NCI-H2107 treated with DMSO at 0.1 percent for 48 hours (cell line): Measurements from ENCODE around the gene PLA2G4E.
A peak's percentile ranks its signal among the peaks of the same experiment; 100 is the strongest.

Experiments
- DNase-seq: peaks from one replicate; lab custom pipeline; 2025; ENCODE audit not compliant: unreplicated experiment; lab: John Stamatoyannopoulos, UW

Gene PLA2G4E, protein sequence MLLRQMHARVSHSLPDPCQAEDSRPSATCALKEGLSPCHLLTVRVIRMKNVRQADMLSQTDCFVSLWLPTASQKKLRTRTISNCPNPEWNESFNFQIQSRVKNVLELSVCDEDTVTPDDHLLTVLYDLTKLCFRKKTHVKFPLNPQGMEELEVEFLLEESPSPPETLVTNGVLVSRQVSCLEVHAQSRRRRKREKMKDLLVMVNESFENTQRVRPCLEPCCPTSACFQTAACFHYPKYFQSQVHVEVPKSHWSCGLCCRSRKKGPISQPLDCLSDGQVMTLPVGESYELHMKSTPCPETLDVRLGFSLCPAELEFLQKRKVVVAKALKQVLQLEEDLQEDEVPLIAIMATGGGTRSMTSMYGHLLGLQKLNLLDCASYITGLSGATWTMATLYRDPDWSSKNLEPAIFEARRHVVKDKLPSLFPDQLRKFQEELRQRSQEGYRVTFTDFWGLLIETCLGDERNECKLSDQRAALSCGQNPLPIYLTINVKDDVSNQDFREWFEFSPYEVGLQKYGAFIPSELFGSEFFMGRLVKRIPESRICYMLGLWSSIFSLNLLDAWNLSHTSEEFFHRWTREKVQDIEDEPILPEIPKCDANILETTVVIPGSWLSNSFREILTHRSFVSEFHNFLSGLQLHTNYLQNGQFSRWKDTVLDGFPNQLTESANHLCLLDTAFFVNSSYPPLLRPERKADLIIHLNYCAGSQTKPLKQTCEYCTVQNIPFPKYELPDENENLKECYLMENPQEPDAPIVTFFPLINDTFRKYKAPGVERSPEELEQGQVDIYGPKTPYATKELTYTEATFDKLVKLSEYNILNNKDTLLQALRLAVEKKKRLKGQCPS

DNA sequence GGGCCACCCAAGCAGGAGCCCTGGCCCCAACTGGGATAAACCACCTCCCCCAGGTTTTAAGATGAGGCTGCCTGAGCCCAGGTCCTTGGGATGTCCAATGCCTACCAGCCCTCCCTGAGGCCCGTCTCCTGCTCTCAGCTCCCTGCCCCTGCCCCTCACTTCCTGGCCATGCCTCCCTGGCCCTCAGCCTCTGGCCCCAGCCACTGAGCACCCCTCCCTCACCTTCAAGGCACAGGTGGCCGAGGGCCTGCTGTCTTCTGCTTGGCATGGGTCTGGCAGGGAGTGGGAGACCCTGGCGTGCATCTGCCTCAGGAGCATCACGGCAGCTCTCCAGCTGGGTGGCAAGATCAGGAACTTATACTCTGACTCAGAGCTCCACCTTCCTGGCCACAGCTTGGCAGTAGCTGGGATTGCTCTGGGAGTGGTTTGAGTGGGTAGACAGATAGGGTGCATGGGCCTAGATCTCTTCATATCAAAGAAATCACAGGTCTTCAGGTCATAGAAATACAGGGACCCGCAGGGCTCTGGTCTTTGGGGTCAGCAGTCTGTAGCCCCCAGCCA, at the start of gene PLA2G4E:
PLA2G4E (minus strand) TSS at position 330 of the 561 bp plus-strand sequence; CDS start at position 318, 12 bp downstream.
- no peak for DNase-seq

DNA sequence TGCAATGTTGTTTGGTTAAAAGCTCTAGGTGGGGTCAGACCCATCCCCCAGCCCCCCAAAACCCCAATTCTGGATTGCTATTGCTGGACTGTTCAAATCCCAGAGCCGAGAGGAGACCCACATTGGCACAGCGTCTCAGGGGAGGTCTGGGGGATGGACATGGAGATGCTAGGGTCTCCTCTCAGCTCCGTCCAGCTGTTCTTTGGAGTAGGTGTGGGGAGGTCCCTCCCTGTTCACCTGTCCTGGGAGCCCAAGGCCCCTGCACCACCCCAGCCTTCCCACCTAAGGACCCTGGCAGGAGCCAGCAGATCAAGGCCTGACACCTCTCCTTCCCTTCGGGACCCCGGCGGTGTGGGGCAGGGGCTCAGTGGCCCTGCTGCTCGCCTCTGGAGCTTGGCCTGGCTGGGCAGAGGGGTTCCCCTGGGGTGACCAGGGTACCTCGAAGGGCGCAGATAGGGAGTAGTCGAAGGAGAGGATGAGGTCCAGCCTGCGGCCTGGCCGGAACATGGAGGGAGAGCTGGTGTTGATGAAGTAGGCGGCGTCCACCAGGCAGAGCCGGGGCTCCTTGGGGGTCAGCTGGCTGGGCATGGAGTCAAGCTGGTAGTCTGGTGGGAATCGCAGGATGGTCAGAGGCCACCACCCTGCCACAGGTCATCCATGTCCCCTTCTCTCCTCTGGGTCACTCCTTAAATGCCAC, 49.6 kb upstream of the PLA2G4E start:
- no peak for DNase-seq

DNA sequence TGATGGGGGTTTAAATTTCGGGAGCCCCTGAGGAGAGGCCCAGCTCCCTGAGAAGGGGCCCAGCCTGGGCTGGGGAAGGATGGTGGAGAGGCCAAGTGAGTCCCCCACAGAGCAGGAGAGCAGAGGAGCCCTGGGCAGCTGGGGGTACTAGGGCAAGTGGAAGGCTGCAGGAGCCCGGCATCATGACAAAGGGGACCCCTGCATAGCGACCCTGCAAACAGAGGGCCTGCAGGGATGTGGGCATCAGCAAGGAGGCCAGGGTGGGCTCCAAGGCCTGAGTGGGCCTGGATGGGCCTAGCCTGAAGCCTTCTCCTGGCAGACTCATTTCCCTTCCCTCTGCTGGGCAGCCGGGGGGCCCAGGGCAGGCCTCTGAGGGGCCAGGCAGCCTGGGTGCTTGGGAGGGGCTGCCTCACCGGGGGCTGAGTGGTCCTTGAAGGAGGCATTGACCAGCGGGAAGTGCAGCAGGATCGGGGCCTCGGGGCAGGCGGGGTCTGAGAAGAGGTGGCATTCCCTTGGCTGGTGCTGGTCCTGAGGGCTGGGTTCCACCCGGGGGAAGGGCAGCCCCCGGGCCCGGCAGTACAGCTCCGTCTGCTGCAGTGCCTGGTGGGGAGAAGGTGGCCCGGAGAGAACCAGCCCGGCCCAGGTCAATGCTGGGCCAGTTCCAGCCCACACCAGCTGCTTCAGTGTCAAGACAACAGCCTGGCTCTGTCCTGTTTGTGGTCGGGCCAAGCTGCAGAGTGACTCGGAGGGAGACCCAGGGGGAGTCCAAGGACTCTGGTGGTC, 48.8 kb upstream of the PLA2G4E start:
- DNase-seq: no peak

DNA sequence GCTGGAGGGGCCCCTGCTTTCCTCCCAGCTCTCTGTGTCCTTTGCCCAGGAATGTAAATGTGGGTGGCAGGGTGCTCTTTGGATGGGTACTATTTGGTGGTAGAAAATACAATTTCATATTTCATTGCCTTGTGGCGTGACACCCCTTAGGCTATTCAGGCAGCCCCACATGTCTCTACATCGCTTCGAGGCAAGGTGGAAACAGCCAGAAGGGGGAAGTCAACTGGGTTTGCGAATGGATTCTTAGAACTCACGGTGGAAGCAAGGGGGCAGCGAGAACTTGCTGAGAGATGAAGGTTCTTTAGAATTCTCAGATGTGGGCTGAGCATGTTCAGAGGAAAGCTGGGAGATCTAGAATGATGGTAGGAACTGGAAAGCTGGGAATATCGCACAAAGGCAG, 48.2 kb upstream of the PLA2G4E start:
- DNase-seq: no peak

DNA sequence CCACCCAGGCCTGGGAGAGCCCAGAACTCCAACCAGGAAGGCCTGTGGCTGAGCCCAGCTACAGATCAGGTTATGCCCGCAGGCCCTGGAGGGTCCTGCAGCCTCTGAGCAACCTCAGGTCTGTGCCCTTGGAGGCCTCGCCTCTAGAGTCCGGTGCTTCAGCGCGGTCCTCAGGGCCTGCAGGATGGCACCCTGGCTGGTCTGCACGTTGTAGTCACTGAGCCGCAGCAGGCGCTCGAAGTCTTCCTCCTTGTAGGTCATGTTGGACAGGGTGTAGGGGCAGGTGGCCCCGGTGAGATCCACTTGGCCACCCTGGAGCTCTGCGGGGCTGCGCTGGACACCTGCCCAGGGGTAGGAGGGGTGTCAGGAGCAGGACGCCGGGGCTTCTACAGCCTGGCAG, 47.8 kb upstream of the PLA2G4E start:
- no peak for DNase-seq

DNA sequence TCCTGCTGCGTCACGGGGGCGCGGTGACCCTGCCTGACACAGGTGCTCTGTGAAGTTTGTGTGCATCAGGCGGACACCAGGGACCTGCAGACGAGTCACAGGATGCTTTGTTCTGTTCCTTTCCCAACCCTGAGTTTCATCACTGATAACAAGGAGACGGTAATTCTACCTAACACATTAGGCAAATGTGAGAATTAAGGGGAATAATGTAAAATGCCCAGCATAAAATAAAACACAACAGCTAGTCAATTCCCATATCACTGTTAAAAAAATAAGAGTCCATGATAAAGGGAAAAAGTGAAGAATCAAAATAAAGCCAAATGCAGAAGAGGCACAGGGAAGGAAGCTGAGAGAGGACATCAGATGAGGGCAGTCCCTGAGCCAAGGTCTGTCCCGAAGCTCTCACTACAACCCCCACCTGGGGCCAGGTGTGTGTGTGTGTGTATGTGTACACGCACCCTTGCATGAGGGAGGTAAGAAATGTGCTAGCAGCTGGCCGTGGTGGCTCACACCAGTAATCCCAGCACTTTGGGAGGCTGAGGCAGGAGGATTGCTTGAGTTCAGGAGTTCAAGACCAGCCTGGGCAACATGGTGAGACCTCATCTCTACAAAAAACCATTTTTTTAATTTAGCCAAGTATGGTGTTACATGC, 46.0 kb upstream of the PLA2G4E start:
- no peak for DNase-seq

DNA sequence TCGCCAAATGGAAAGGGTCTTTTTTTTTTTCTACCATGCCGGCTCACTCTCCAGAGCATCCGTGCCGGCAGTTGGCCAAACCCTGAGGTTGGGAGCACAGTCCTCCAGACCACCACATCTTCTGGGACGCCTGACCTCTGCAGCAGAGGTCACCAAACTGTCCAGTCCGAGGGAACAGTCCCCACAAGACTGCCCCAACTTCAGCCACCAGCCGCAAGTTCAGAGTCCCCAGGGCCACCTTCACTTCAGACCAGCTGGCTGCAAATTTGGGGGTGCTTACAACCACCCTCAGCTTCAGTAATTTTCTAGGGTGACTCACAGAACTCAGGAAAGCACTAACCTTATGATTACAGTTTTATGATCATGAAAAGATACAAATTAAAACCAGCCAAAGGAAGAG, 44.6 kb upstream of the PLA2G4E start:
- DNase-seq: no peak

DNA sequence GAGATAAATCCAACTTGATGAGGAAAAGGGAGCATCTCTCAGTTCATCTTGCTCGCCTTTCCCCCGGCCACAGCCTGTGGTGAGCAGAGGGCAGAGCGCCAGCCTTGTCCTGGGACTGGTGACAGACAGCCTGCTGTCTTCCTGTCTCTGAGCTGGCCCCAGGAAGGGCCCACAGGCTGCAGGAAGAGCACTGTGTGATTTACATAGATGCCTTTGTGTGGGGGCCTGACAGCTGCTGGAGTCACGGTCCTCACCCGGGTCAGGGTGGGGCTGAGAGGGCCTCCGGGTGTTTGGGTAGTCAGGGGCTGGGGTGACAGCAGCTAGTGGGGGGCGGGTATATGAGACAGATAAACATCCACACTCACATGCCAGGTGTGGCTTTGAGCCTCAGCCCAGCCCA, 44.2 kb upstream of the PLA2G4E start:
- no peak for DNase-seq

DNA sequence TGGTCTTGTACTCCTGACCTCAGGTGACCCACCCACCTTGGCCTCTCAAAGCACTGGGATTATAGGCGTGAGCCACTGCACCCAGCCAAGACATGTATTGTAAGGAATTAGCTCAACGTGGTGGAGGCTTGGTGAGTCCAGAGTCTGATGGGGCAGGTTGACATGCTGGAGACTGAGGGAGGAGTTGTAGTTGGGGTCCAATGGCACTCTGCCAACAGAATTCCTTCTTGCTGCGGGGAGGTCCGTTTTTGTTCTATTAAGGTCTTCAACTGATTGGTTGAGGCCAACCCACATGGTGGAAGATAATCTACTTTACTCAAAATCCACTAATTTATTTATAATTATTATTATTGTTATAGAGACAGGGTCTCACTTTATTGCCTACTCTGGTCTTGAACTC, 43.4 kb upstream of the PLA2G4E start:
- no peak for DNase-seq

DNA sequence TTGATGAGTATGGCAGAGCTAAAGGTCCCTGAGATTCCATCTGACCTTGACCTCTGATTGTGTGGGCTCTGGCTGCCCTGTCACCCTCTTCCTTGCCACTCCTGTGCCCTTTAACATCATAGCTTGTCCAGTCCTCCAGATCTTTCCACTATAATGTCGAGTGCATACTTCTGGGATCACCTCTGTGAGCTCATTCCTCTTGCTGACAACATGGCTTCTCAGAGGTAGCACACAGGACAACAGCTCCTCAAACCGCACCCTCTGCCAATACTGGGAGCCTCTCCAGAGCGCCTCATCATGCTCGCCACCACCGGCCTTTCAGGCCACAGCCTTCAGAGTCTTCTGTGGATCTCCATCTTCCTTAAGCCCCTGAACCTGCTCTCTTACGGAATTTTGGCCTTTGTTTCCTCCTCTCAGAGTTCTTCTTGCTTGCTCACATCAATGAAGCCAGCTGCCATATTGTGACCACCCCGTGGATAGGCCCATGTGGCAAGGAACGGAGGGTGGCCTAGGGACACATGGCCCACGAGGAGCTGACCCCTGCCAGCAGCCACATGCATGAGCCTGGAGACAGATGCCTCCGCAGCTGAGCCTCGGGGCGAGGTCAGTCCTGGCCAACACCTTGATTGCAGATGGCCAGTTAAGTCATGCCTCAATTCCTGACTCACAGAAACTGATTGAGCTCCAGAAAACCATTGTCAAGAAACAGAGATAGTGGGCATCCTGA, 42.4 kb upstream of the PLA2G4E start:
- DNase-seq: no peak

DNA sequence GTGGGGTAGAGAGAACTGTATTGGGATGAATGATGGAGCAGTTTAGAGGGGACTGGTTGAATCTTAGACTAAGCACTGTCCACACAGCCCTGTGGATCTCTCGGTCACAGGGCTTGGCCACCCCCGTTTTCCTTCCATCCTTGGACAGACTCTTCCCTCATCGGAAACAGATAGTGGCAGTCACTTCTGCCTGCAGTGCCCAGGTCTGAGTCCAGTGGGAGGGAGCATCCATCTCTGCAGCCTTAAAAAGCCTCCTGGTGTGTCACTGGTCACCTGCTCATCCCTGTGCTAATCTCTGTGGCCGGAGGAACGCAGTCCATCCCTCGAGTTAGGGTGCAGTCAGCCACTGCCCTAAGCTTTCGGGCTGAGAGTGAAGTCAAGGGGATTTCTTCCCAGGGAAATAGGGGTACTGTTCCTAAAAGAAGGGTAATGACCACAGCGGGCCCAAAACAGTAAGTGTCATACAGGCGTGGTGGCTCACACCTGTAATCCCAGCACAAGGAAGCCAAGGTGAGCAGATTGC, 41.5 kb upstream of the PLA2G4E start:
- no peak for DNase-seq

DNA sequence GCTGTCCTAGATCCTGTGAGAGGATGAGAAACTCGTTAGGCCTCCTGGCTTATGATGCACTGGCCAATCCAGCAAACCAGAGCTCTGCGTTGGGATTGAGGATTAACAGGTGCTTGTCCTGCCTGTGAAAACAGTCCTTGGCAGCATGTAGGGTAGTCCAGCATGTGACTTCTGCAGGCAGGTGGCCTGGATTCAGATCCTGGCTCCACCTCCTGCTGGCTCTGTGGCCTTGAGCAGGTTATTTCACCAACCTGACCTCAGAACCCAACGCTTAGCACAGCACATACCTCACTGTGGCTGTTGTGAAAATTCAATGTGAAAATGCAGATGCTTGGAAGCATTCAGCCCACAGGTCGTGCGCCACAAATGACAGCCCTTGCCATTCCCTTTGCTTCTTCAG, 40.0 kb upstream of the PLA2G4E start:
- DNase-seq: no peak

DNA sequence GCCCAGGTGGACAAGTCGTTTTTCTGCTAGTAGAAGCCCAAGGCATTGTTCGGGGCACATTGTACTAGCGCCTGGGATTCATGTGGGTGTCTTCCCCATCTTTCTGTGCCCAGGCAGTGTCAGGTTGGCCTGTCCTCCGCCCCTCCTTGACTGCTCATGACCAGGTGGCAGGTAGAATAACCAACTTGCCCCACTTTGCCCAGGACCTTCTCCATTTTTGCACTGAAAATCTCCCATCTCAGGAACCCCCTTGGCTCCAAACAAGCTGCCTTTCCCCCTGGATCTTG, 39.6 kb upstream of the PLA2G4E start:
- no peak for DNase-seq

DNA sequence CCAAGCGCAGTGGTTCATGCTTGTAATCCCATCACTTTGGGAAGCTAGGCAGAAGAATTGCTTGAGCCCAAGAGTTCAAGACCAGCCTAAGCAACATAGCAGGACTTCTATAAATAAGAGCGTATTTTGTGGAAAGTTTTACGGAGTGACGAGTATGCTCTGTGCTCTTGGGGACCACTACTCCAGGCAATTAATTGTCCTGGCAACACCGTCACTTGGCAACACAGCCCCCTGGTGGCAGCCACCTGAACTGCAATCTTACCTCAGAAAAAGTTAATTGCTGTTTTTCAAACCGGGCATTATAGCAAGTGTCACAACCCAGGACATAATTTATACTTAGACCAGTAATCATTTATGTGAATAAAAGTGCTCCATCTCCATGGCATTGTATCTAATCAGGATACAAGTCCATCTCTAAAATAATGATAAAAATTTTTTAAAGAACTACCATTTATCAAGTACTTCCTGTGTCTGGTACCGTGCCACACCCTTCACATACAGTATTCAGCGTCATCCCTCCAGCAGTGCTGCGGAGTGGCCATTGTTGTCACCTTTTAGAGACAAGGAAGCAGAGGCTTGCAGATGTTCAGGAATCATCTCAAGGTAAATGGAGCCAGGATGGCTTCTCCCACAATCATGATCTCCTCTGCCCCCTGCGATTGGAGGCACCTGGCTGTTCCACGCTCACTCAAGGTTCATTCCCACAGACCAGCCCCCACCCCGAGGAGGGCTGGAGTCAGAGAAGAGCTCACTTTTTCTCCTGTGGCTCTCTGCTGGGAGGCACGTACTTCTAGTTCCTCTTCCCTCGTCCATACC, 39.0 kb upstream of the PLA2G4E start:
- DNase-seq: peak; percentile 5

DNA sequence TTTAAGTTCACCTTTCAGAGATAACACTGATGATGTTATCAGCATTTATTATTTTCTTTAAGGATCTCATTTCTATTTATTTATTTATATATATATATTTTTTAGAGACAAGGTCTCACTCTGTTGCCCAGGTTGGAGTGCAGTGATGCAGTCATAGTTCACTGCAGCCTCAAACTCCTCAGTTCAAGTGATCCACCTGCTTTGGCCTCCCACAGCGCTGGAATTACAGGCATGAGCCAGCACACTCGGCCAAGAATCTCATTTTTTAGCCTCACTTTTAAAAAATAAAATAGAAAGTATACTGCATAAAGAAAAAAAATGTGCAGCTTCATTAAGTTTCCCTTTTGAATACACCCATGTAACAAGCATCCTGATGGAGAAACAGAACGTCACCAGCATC, 37.9 kb upstream of the PLA2G4E start:
- no peak for DNase-seq

DNA sequence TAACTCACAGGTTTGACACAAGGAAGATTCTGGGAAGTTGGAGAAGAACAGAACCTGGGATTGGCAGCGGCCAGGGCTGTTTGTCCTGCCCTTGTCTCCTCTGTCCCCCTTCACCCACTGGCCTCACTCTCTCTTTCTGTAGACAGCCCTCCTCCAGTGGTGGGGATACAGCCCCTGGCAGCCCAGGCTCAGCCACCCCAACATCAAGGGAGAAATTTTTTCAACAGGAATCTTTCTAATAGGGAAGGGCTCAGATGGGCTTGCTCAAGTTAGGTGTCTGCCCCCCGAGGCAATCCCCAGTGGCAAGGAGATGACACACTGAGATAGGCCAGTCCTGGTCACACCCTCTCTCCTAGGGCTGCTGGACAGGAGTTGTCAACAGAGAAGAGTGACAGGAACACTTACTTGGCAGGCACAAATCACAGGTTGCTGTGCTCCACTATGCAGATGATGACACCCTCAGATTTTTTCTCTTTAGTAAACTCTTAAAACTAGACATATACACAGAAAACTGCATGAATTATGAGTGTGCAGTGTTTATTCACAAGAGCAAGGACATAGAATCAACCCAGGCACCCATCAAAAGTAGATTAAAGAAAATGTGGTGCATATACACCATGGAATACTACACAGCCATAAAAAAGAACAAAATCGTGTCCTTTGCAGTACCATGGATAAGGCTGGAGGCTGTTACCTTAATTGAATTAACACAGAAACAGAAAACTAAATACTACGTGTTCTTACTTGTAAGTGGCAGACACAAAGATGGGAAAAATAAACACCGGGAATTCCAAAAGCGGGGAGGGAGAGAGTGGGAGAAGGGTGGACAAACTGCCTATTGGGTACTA, 37.2 kb upstream of the PLA2G4E start:
- DNase-seq: no peak

DNA sequence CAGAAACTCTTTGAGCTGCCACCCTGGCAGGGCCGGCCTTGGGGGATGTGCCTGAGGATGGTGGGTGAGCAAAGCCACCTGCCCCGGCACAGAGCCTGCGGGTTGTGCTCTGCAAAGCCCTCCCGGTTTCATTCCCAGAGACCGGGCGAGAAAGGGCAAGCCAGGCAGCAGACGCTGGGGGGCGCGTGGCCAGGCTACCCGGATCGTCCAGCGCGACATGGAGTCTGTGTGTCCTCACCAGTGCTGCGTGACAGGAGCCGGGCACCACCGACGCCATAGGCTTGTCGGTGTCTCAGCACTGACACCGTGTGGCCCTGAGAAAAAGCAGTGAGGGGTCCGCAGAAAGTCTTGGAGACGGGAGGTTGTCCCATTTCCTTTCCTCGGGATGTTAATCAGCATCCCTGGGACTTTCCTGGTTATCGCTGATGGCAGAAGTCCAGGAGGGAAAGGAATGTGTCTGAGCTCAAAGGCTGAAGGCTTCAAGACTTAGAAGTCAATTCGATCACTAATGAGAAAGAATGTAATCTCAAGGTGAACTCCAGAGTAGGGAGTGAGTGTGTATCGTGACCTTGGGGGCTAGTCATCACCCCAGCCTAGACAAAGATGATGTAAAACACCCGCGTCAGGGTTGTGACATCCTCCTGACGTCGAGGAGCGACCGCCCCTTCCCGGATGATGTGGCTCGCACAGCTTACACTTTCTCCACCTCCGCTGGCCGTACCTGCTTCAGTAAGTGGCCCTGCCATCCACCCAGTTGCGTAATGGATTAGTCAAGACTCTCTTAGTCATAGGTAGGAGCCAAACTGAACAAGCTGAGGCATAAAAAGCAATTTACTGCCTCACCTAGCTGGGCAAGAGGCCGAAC, 36.3 kb upstream of the PLA2G4E start:
- peak; percentile 30 for DNase-seq
